Type B pancreatic cell (in vitro differentiated cells): ENCODE measurements around the gene PHKB. TPM values are rescaled to one million over a fixed set of nuclear protein-coding genes. Genes with fewer than 3 reads are reported as not detected.

Experiments used
- DNase-seq: peaks from one replicate; pipeline ENCODE4 v3.0.0; 2021; ENCODE audit warnings: mixed read lengths; ENCODE audit not compliant: unreplicated experiment; ENCODE audit errors: extremely low spot score
- H3K27ac Mint-ChIP-seq: 2 replicates; pipeline ENCODE4 v1.8.0; 2021; ENCODE audit warnings: mild to moderate bottlenecking, mixed read lengths
- H3K27me3 Mint-ChIP-seq: 2 replicates; pipeline ENCODE4 v1.8.0; 2021; ENCODE audit warnings: mixed read lengths
- H3K36me3 Mint-ChIP-seq: 2 replicates; pipeline ENCODE4 v1.8.0; 2021; ENCODE audit warnings: mixed read lengths
- H3K4me1 Mint-ChIP-seq: one replicate; pipeline ENCODE4 v1.8.0; 2021; ENCODE audit warnings: mixed read lengths; ENCODE audit not compliant: unreplicated experiment
- H3K4me3 Mint-ChIP-seq: 2 replicates; pipeline ENCODE4 v1.8.0; 2021; ENCODE audit warnings: mild to moderate bottlenecking, mixed read lengths
- H3K9me3 Mint-ChIP-seq: 2 replicates; pipeline ENCODE4 v1.8.0; 2021; ENCODE audit warnings: mixed read lengths
- CTCF ChIP-seq: fragments of 200-600 bp; sonication (generic); conservative IDR thresholded peaks from 2 replicates; pipeline ENCODE4 v1.5.0; 2021; ENCODE audit warnings: antibody characterized with exemption, mild to moderate bottlenecking
- total RNA-seq: library from RNA; stranded (reverse); gene quantifications from 2 replicates; pipeline ENCODE4 v1.2.1, GENCODE V29; 2021; ENCODE audit warnings: low replicate concordance

Gene PHKB
- total RNA-seq, 1 donor from 2014 or later, result 72.9 TPM

- Mint-ChIP-seq H3K36me3 (peaks cover 3% of the 10 kb centered on the region), H3K27me3 (no peaks in the 10 kb centered on the region), H3K4me3 (no peak overlapping the region), H3K9me3 (no peaks in the 10 kb centered on the region), H3K27ac (no peak overlapping the region), H3K4me1 (no peaks in the 10 kb centered on the region)
- no peak for TF ChIP-seq CTCF
- DNase-seq, result no peak
These were observed 120.0 kb downstream of the PHKB start for GRCh38 chr16:47581114-47581513.

GRCh38 chr16:47584464-47585225 lies 123.5 kb downstream of the PHKB start:
- DNase-seq, result no peak
- no peaks in the 10 kb centered on the region for H3K27me3 Mint-ChIP-seq
- no peak overlapping the region for H3K4me3 Mint-ChIP-seq
- H3K27ac Mint-ChIP-seq, result no peak overlapping the region
- no peaks in the 10 kb centered on the region for H3K4me1 Mint-ChIP-seq
- peaks cover 3% of the 10 kb centered on the region for H3K36me3 Mint-ChIP-seq
- H3K9me3 Mint-ChIP-seq, result no peaks in the 10 kb centered on the region
- TF ChIP-seq CTCF, result no peak

GRCh38 chr16:47586121-47586520 lies 125.0 kb downstream of the PHKB start:
- no peak overlapping the region for H3K4me3 Mint-ChIP-seq
- no peaks in the 10 kb centered on the region for H3K4me1 Mint-ChIP-seq
- peaks cover 9% of the 10 kb centered on the region for H3K36me3 Mint-ChIP-seq
- H3K27ac Mint-ChIP-seq, result no peak overlapping the region
- H3K27me3 Mint-ChIP-seq, result no peaks in the 10 kb centered on the region
- H3K9me3 Mint-ChIP-seq, result no peaks in the 10 kb centered on the region
- no peak for TF ChIP-seq CTCF
- no peak for DNase-seq

GRCh38 chr16:47590472-47590871 lies 129.3 kb downstream of the PHKB start:
- no peak for DNase-seq
- no peaks in the 10 kb centered on the region for H3K27me3 Mint-ChIP-seq
- H3K36me3 Mint-ChIP-seq, result peaks cover 17% of the 10 kb centered on the region
- H3K4me3 Mint-ChIP-seq, result no peak overlapping the region
- no peak for TF ChIP-seq CTCF
- H3K4me1 Mint-ChIP-seq, result peaks cover 5% of the 10 kb centered on the region
- H3K27ac Mint-ChIP-seq, result no peak overlapping the region
- H3K9me3 Mint-ChIP-seq, result no peaks in the 10 kb centered on the region

- TF ChIP-seq CTCF, result no peak
- Mint-ChIP-seq H3K27ac (no peak overlapping the region), H3K4me1 (peaks cover 5% of the 10 kb centered on the region), H3K27me3 (no peaks in the 10 kb centered on the region), H3K9me3 (no peaks in the 10 kb centered on the region), H3K36me3 (peaks cover 17% of the 10 kb centered on the region), H3K4me3 (no peak overlapping the region)
- no peak for DNase-seq
These were observed 131.1 kb downstream of the PHKB start for GRCh38 chr16:47592232-47592631.
